Endothelial cell of umbilical vein (primary cell): ENCODE measurements around the gene ENHO.

Source experiments
- EZH2 ChIP-seq: IDR thresholded peaks from 2 replicates; pipeline ENCODE4 v1.6.1; 2012; ENCODE audit warnings: borderline replicate concordance, low read depth, mild to moderate bottlenecking, moderate library complexity, low read length, inconsistent platforms; ENCODE audit not compliant: severe bottlenecking
- GATA2 ChIP-seq: IDR thresholded peaks from 2 replicates; pipeline ENCODE4 v1.7.0; 2011; ENCODE audit warnings: low read depth, mild to moderate bottlenecking, moderate library complexity, mixed read lengths, low read length; ENCODE audit not compliant: insufficient read length, insufficient read depth
- MYC ChIP-seq: IDR thresholded peaks from one replicate; pipeline ENCODE4 v1.6.1; 2011; ENCODE audit warnings: mild to moderate bottlenecking, low read depth, low read length
- POLR2A ChIP-seq: IDR thresholded peaks from 2 replicates; pipeline ENCODE4 v1.6.1; 2012; ENCODE audit warnings: low read depth, mild to moderate bottlenecking, control low read depth, low read length
- TF ChIP-seq, protein P1 (sequence below), 2 donors: IDR thresholded peaks; 1 replicate in 1 of 2; 2 replicates in 1 of 2; pipeline ENCODE4 v1.5.1; 2011; ENCODE audit warnings: low read length in 2 of 2, mild to moderate bottlenecking in 2 of 2, moderate library complexity in 2 of 2, control low read depth in 1 of 2, inconsistent platforms in 1 of 2, low read depth in 1 of 2; ENCODE audit not compliant: insufficient read depth in 1 of 2; ENCODE audit errors: extremely low read depth in 1 of 2

DNA sequence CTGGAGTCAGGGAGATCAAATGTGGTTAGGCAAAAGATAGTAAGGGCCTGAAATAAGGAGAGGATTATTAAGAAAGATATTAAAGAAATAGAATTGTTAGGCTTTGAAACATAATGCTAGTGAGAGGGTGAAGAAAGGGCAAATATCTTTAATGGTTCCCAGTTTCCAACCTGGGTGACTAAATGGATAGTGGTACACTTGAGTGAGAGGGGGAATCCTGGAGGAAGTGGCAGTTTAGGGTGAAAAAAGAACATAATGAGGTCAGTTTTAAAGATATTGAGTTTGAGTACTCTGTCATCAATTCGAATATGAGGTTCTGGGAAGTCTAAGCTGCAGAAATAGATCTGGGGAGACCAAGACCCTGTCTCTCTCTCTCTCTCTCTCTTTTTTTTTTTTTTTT, 45.2 kb downstream of the ENHO start:
- TF ChIP-seq, protein P1, sequence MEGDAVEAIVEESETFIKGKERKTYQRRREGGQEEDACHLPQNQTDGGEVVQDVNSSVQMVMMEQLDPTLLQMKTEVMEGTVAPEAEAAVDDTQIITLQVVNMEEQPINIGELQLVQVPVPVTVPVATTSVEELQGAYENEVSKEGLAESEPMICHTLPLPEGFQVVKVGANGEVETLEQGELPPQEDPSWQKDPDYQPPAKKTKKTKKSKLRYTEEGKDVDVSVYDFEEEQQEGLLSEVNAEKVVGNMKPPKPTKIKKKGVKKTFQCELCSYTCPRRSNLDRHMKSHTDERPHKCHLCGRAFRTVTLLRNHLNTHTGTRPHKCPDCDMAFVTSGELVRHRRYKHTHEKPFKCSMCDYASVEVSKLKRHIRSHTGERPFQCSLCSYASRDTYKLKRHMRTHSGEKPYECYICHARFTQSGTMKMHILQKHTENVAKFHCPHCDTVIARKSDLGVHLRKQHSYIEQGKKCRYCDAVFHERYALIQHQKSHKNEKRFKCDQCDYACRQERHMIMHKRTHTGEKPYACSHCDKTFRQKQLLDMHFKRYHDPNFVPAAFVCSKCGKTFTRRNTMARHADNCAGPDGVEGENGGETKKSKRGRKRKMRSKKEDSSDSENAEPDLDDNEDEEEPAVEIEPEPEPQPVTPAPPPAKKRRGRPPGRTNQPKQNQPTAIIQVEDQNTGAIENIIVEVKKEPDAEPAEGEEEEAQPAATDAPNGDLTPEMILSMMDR (IDR thresholded peaks at IDR 0.05; ENCODE audit: extremely low read depth in 1 of 2, insufficient read depth in 1 of 2, low read depth in 1 of 2, low read length in 2 of 2): no peak
- TF ChIP-seq EZH2: no peak
- no peak for TF ChIP-seq MYC
- no peak for TF ChIP-seq POLR2A
- no peak for TF ChIP-seq GATA2
